ENCODE data around the gene ZNF674. TPM values are rescaled to one million over a fixed set of nuclear protein-coding genes. Genes with fewer than 3 reads are reported as not detected.

Gene ZNF674
- total and polyA plus RNA-seq, 9 of the 15 experiments (the other 6 are each of a cell fraction or from before 2014, with no cell fraction given), result 1.2 to 4.7 (median 2.6) TPM

DNA sequence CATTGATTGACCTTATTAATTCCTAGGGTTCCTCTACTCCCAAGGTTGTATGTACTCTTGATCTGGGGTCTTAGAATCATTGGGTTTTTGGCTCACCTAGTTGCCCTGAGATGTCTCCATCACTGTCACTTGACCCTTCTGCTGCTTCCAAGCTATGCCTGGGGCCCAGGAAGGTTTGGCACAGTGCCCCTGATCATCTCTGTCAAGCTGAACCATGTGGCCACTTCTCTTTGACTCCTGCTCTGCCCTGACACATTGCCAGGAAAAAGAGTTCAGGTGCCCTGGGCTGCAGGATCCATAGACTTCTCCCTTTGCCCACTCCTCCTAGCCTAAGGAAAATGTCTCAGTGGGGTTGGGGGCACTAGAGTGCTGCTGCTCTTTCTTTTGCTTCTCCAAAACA lies 24.4 kb upstream of the ZNF674 start (continued):
- TF ChIP-seq, protein P1, sequence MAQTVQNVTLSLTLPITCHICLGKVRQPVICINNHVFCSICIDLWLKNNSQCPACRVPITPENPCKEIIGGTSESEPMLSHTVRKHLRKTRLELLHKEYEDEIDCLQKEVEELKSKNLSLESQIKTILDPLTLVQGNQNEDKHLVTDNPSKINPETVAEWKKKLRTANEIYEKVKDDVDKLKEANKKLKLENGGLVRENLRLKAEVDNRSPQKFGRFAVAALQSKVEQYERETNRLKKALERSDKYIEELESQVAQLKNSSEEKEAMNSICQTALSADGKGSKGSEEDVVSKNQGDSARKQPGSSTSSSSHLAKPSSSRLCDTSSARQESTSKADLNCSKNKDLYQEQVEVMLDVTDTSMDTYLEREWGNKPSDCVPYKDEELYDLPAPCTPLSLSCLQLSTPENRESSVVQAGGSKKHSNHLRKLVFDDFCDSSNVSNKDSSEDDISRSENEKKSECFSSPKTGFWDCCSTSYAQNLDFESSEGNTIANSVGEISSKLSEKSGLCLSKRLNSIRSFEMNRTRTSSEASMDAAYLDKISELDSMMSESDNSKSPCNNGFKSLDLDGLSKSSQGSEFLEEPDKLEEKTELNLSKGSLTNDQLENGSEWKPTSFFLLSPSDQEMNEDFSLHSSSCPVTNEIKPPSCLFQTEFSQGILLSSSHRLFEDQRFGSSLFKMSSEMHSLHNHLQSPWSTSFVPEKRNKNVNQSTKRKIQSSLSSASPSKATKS (CRISPR knock-in tag; IDR thresholded peaks at IDR 0.05), result no peak
- no peak for TF ChIP-seq ZNF274 (IDR thresholded peaks at IDR 0.05; ENCODE audit: borderline replicate concordance, low read depth, low read length)
- TF ChIP-seq, protein P2, sequence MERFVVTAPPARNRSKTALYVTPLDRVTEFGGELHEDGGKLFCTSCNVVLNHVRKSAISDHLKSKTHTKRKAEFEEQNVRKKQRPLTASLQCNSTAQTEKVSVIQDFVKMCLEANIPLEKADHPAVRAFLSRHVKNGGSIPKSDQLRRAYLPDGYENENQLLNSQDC (CRISPR knock-in tag; IDR thresholded peaks at IDR 0.05), result no peak

DNA sequence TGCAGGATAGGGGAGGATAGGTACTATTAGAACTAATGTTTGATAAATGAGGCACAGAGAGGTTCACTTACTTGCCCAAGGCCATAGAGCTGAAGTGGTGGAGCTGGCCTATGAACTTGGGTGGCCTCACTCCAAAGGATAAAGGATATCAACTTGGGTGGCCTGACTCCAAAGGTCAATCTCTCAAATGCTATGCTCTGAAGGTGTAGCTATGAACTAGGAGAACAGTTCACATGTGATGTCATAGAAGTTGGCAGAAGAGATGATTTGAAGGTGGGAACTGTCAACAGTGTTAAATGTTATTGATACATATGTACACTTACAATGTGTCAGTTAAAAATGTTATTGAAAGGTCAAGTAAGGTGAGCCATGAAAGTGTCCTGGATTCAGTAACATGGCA lies 22.2 kb upstream of the ZNF674 start:
- no peak overlapping the region for H3K9ac ChIP-seq (ENCODE audit: insufficient read depth in 1 of 2, low read depth in 2 of 2, low read length in 2 of 2)
- POLR2A ChIA-PET, result no interaction called here
- no peak for TF ChIP-seq ZNF316 (IDR thresholded peaks at IDR 0.05)
- no peak for TF ChIP-seq HDAC1 (IDR thresholded peaks at IDR 0.05)
- TF ChIP-seq ZSCAN29 (IDR thresholded peaks at IDR 0.05), result no peak
- TF ChIP-seq MYC (IDR thresholded peaks at IDR 0.05; ENCODE audit: low read depth, low read length), result no peak
- TF ChIP-seq MYC (CRISPR knock-in tag; IDR thresholded peaks at IDR 0.05; ENCODE audit: borderline replicate concordance, low read depth), result no peak
- TF ChIP-seq, protein P3, sequence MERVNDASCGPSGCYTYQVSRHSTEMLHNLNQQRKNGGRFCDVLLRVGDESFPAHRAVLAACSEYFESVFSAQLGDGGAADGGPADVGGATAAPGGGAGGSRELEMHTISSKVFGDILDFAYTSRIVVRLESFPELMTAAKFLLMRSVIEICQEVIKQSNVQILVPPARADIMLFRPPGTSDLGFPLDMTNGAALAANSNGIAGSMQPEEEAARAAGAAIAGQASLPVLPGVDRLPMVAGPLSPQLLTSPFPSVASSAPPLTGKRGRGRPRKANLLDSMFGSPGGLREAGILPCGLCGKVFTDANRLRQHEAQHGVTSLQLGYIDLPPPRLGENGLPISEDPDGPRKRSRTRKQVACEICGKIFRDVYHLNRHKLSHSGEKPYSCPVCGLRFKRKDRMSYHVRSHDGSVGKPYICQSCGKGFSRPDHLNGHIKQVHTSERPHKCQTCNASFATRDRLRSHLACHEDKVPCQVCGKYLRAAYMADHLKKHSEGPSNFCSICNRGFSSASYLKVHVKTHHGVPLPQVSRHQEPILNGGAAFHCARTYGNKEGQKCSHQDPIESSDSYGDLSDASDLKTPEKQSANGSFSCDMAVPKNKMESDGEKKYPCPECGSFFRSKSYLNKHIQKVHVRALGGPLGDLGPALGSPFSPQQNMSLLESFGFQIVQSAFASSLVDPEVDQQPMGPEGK (CRISPR knock-in tag; IDR thresholded peaks at IDR 0.05; ENCODE audit: borderline replicate concordance), result no peak
- no peak for TF ChIP-seq SNIP1 (IDR thresholded peaks at IDR 0.05; ENCODE audit: low read depth)
- TF ChIP-seq, protein P4, sequence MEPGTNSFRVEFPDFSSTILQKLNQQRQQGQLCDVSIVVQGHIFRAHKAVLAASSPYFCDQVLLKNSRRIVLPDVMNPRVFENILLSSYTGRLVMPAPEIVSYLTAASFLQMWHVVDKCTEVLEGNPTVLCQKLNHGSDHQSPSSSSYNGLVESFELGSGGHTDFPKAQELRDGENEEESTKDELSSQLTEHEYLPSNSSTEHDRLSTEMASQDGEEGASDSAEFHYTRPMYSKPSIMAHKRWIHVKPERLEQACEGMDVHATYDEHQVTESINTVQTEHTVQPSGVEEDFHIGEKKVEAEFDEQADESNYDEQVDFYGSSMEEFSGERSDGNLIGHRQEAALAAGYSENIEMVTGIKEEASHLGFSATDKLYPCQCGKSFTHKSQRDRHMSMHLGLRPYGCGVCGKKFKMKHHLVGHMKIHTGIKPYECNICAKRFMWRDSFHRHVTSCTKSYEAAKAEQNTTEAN (CRISPR knock-in tag; IDR thresholded peaks at IDR 0.05), result no peak

More for the DNA sequence above, 22.2 kb upstream of the ZNF674 start:
- Histone ChIP-seq H3K36me3 (ENCODE audit: control insufficient read depth, insufficient read depth, low read length) (no peaks in the 10 kb centered on the region), H3K9me1 (ENCODE audit: control insufficient read depth, insufficient read depth, low read length) (no peaks in the 10 kb centered on the region), H3K79me2 (ENCODE audit: control insufficient read depth, insufficient read depth, low read length) (no peaks in the 10 kb centered on the region), H4K20me1 (replicated peaks; ENCODE audit: control insufficient read depth, insufficient read depth, low read length) (no peaks in the 10 kb centered on the region), H2AFZ (ENCODE audit: low read depth, low read length) (no peak overlapping the region), H3K9me3 (replicated peaks; ENCODE audit: control insufficient read depth, insufficient read depth, low read depth, low read length) (no peaks in the 10 kb centered on the region), H3K4me3 (no peak overlapping the region), H3K27ac (ENCODE audit: extremely low read depth, low read depth, low read length) (no peak overlapping the region), H3K27me3 (ENCODE audit: control insufficient read depth in 2 of 2, insufficient read depth in 2 of 2, low read length in 2 of 2) (no peaks in the 10 kb centered on the region), H3K4me1 (replicated peaks in 1 of 2; ENCODE audit: control insufficient read depth in 2 of 2, insufficient read depth in 2 of 2, low read length in 2 of 2) (no peaks in the 10 kb centered on the region; a peak in 1 of 5 replicates), H3K4me2 (ENCODE audit: insufficient read depth, low read length) (no peak overlapping the region)
- intact Hi-C loops (cut with micrococcal nuclease) (no loop called here), in situ Hi-C loops (cut with MboI) (no loop called here)
- BruUV-seq (replicated peaks), result no TSS peak
- ATAC-seq, result no peak
- no peak for DNase-seq (ENCODE audit: extremely low read depth in 1 of 4, low spot score in 3 of 4)
- CTCF ChIA-PET (ENCODE audit: low intra/inter-chr PET ratio), result no interaction called here
- FAIRE-seq, result no peak

Measured in K562 (cell line).